ENCODE results near the gene PARP4. TPM values are rescaled to one million over a fixed set of nuclear protein-coding genes. Genes with fewer than 3 reads are reported as not detected.

The PARP4 gene
- total RNA-seq, 1 donor from 2014 or later, result 16.2 TPM

GRCh38 chr13:24505756-24506155 lies 6.8 kb downstream of the PARP4 start:
- no peak for DNase-seq
- Mint-ChIP-seq H3K9me3 (ENCODE audit: unreplicated experiment) (no peaks in the 10 kb centered on the region), H3K27ac (ENCODE audit: unreplicated experiment) (no peak overlapping the region), H3K4me3 (ENCODE audit: unreplicated experiment) (no peak overlapping the region), H3K4me1 (ENCODE audit: low read depth, unreplicated experiment) (peaks cover 4% of the 10 kb centered on the region), H3K27me3 (ENCODE audit: unreplicated experiment) (no peaks in the 10 kb centered on the region), H3K36me3 (ENCODE audit: unreplicated experiment) (peaks cover 5% of the 10 kb centered on the region)
- no peak for TF ChIP-seq CTCF (IDR thresholded peaks at IDR 0.05; ENCODE audit: partially characterized antibody, unreplicated experiment)

GRCh38 chr13:24505256-24505655 lies 7.3 kb downstream of the PARP4 start:
- no peak for DNase-seq
- Mint-ChIP-seq H3K4me1 (ENCODE audit: low read depth, unreplicated experiment) (peaks cover 4% of the 10 kb centered on the region), H3K4me3 (ENCODE audit: unreplicated experiment) (no peak overlapping the region), H3K27ac (ENCODE audit: unreplicated experiment) (no peak overlapping the region), H3K36me3 (ENCODE audit: unreplicated experiment) (peaks cover 5% of the 10 kb centered on the region), H3K9me3 (ENCODE audit: unreplicated experiment) (no peaks in the 10 kb centered on the region), H3K27me3 (ENCODE audit: unreplicated experiment) (no peaks in the 10 kb centered on the region)
- no peak for TF ChIP-seq CTCF (IDR thresholded peaks at IDR 0.05; ENCODE audit: partially characterized antibody, unreplicated experiment)

- no peak for DNase-seq
- no peak overlapping the region for H3K4me3 Mint-ChIP-seq (ENCODE audit: unreplicated experiment)
- no peaks in the 10 kb centered on the region for H3K9me3 Mint-ChIP-seq (ENCODE audit: unreplicated experiment)
- peaks cover 5% of the 10 kb centered on the region for H3K36me3 Mint-ChIP-seq (ENCODE audit: unreplicated experiment)
- no peak for TF ChIP-seq CTCF (IDR thresholded peaks at IDR 0.05; ENCODE audit: partially characterized antibody, unreplicated experiment)
- no peak overlapping the region for H3K27ac Mint-ChIP-seq (ENCODE audit: unreplicated experiment)
- H3K27me3 Mint-ChIP-seq (ENCODE audit: unreplicated experiment), result no peaks in the 10 kb centered on the region
- peaks cover 7% of the 10 kb centered on the region for H3K4me1 Mint-ChIP-seq (ENCODE audit: low read depth, unreplicated experiment)
These were observed 9.2 kb downstream of the PARP4 start for GRCh38 chr13:24503379-24503696.

GRCh38 chr13:24502533-24503378 lies 9.8 kb downstream of the PARP4 start:
- H3K27ac Mint-ChIP-seq (ENCODE audit: unreplicated experiment), result no peak overlapping the region
- no peaks in the 10 kb centered on the region for H3K9me3 Mint-ChIP-seq (ENCODE audit: unreplicated experiment)
- H3K27me3 Mint-ChIP-seq (ENCODE audit: unreplicated experiment), result no peaks in the 10 kb centered on the region
- TF ChIP-seq CTCF (IDR thresholded peaks at IDR 0.05; ENCODE audit: partially characterized antibody, unreplicated experiment), result no peak
- peaks cover 7% of the 10 kb centered on the region for H3K4me1 Mint-ChIP-seq (ENCODE audit: low read depth, unreplicated experiment)
- no peak overlapping the region for H3K4me3 Mint-ChIP-seq (ENCODE audit: unreplicated experiment)
- peaks cover 5% of the 10 kb centered on the region for H3K36me3 Mint-ChIP-seq (ENCODE audit: unreplicated experiment)
- DNase-seq, result peak; percentile 34

GRCh38 chr13:24500977-24501376 lies 11.6 kb downstream of the PARP4 start:
- Mint-ChIP-seq H3K9me3 (ENCODE audit: unreplicated experiment) (no peaks in the 10 kb centered on the region), H3K4me3 (ENCODE audit: unreplicated experiment) (no peak overlapping the region), H3K27ac (ENCODE audit: unreplicated experiment) (no peak overlapping the region), H3K36me3 (ENCODE audit: unreplicated experiment) (peaks cover 5% of the 10 kb centered on the region), H3K27me3 (ENCODE audit: unreplicated experiment) (no peaks in the 10 kb centered on the region), H3K4me1 (ENCODE audit: low read depth, unreplicated experiment) (peaks cover 7% of the 10 kb centered on the region)
- DNase-seq, result no peak
- TF ChIP-seq CTCF (IDR thresholded peaks at IDR 0.05; ENCODE audit: partially characterized antibody, unreplicated experiment), result no peak
